Spleen (tissue), 11 donors: ENCODE results near the gene GPD1L. TPM values are rescaled to one million over a fixed set of nuclear protein-coding genes. Genes with fewer than 3 reads are reported as not detected.

Experiments
- DNase-seq: peaks from one replicate; pipeline ENCODE4 v3.0.0-alpha.2; 2020
- H3K27ac ChIP-seq, 8 donors: fragments of 200-600 bp; sonication (generic) in 7 of 8; 1 replicate in 4 of 8; 2 replicates in 4 of 8; pipeline versions ENCODE4 v1.5.0 to v1.8.0; 2016 to 2021; ENCODE audit warnings: inconsistent platforms in 4 of 8, mild to moderate bottlenecking in 4 of 8, moderate library complexity in 1 of 8
- H3K27me3 ChIP-seq, 7 donors: fragments of 200-600 bp; sonication (generic) in 6 of 7; replicated peaks in 1 of 7; 1 replicate in 4 of 7; 2 replicates in 3 of 7; pipeline versions ENCODE4 v1.5.0 to v1.8.0; 2016 to 2021; ENCODE audit warnings: inconsistent platforms in 3 of 7, mild to moderate bottlenecking in 1 of 7
- H3K36me3 ChIP-seq, 6 donors: fragments of 200-600 bp; sonication (generic) in 5 of 6; 1 replicate in 4 of 6; 2 replicates in 2 of 6; pipeline versions ENCODE4 v1.5.0 to v1.8.0; 2016 to 2021; ENCODE audit warnings: inconsistent platforms in 2 of 6
- H3K4me1 ChIP-seq, 6 donors: fragments of 200-600 bp; sonication (generic) in 5 of 6; 1 replicate in 3 of 6; 2 replicates in 3 of 6; pipeline versions ENCODE4 v1.5.0 to v1.8.0; 2016 to 2021; ENCODE audit warnings: inconsistent platforms in 3 of 6
- H3K4me3 ChIP-seq, 8 donors: fragments of 200-600 bp; sonication (generic) in 7 of 8; 1 replicate in 4 of 8; 2 replicates in 4 of 8; pipeline versions ENCODE4 v1.5.0 to v1.8.0; 2016 to 2021; ENCODE audit warnings: inconsistent platforms in 4 of 8, mild to moderate bottlenecking in 4 of 8, moderate library complexity in 2 of 8
- H3K9me3 ChIP-seq, 8 donors: fragments of 200-600 bp; sonication (generic) in 7 of 8; 1 replicate in 4 of 8; 2 replicates in 4 of 8; pipeline versions ENCODE4 v1.5.0 to v1.8.0; 2016 to 2021; ENCODE audit warnings: inconsistent platforms in 4 of 8
- CTCF ChIP-seq, 11 experiments: fragments of 200-600 bp in 7 of 11; fragments of 450-650 bp in 4 of 11; sonication (generic) in 4 of 11; IDR thresholded peaks in 8 of 11; conservative IDR thresholded peaks in 3 of 11; 1 replicate in 7 of 11; 2 replicates in 4 of 11; pipeline versions ENCODE4 v1.4.0 to v1.8.0; 2016 to 2021; ENCODE audit warnings: antibody characterized with exemption in 11 of 11, inconsistent platforms in 4 of 11, mild to moderate bottlenecking in 1 of 11
- POLR2A ChIP-seq, 3 donors: fragments of 450-650 bp; IDR thresholded peaks; one replicate each; pipeline ENCODE4 v1.5.1; 2017; ENCODE audit warnings: antibody characterized with exemption in 3 of 3, mild to moderate bottlenecking in 1 of 3
- POLR2AphosphoS5 ChIP-seq, 3 donors: sonication (generic); formaldehyde crosslinking; IDR thresholded peaks; one replicate each; pipeline ENCODE4 v1.5.1; 2017; ENCODE audit warnings: antibody characterized with exemption in 3 of 3
- WGBS, 5 donors: extraction: QIAGEN DNeasy Blood & Tissue Kit in 3 of 5; methylation state at CpG; one replicate each; pipeline versions ENCODE4 v1.1.5 to v1.1.7; 2013 to 2018; 5-methylcytosine and 5-hydroxymethylcytosine counted together
- intact Hi-C: fragments of 100-400 bp; cut with DNase I; formaldehyde crosslinking; loops from one replicate; pipeline ENCODE4 v1.15.0; 2023; ENCODE audit warnings: low total_unique reads
- polyA plus RNA-seq, 3 donors: library from polyadenylated mRNA; stranded (reverse); fragments of 200-250 nt; gene quantifications; one replicate each; pipeline ENCODE4 v1.2.1, GENCODE V29; 2013
- total RNA-seq, 7 donors: library from RNA; depleted of rRNA in 3 of 7; stranded (reverse); fragments of >200 nt in 3 of 7; fragmentation: NEBNext Ultra II Directional in 4 of 7; extraction: Animal tissue kit (Norgen Biotek cat#: 25700) in 4 of 7; gene quantifications; one replicate each; pipeline versions ENCODE4 v1.1.0 to v1.2.1, GENCODE V29; 2016 to 2021
- donor health status: healthy with polysubstance abuse.
- donor health status: DM: no; HTN: no; CAD: no; lungs with moderate emphysema.
- donor health status: DM: no; HTN: no; CAD: no.
- donor health status: Bipolar disorder and iron deficiency.
- donor health status: healthy.
- donor health status: DM: no; HTN: no; CAD: no.
- donor health status: DM: yes; HTN: yes; CAD: no.

GPD1L gene
- total and polyA plus RNA-seq, 10 donors: 6.2 to 38.9 (median 25.1) TPM

GRCh38 chr3:32147933-32148332, 41.5 kb downstream of the GPD1L start:
- 87 to 91% (median 90%) methylated on average over 3 of the region's 3 CpGs for WGBS, 5 donors
- H3K27me3 ChIP-seq: no peaks in the 10 kb centered on the region
- intact Hi-C loops: no loop called here
- H3K4me3 ChIP-seq: no peak overlapping the region
- H3K36me3 ChIP-seq: peaks cover 3 to 75% (median 31%) of the 10 kb centered on the region in 6 donors
- H3K4me1 ChIP-seq: peaks cover 0 to 36% (median 11%) of the 10 kb centered on the region in 6 donors
- no peak for DNase-seq
- no peak overlapping the region for H3K27ac ChIP-seq
- TF ChIP-seq POLR2A (IDR thresholded peaks at IDR 0.05) (no peak), CTCF (IDR thresholded peaks at IDR 0.05 in 8 of 11, conservative IDR thresholded peaks at IDR 0.05 in 3 of 11) (no peak), POLR2AphosphoS5 (IDR thresholded peaks at IDR 0.05) (no peak)
- H3K9me3 ChIP-seq: no peaks in the 10 kb centered on the region

- Histone ChIP-seq H3K9me3 (no peaks in the 10 kb centered on the region), H3K27ac (no peak overlapping the region), H3K27me3 (no peaks in the 10 kb centered on the region), H3K4me1 (peaks cover 0 to 36% (median 11%) of the 10 kb centered on the region in 6 donors), H3K36me3 (peaks cover 3 to 75% (median 32%) of the 10 kb centered on the region in 6 donors), H3K4me3 (no peak overlapping the region)
- TF ChIP-seq CTCF (IDR thresholded peaks at IDR 0.05 in 8 of 11, conservative IDR thresholded peaks at IDR 0.05 in 3 of 11): no peak
- no peak for TF ChIP-seq POLR2A (IDR thresholded peaks at IDR 0.05)
- TF ChIP-seq POLR2AphosphoS5 (IDR thresholded peaks at IDR 0.05): no peak
- intact Hi-C loops: no loop called here
- 81 to 94% (median 89%) methylated on average over 5 of the region's 5 CpGs for WGBS, 5 donors
- DNase-seq: no peak
These were observed 41.9 kb downstream of the GPD1L start for GRCh38 chr3:32148351-32148750.

- peaks cover 3 to 99% (median 40%) of the 10 kb centered on the region in 6 donors for H3K36me3 ChIP-seq
- H3K27ac ChIP-seq: no peak overlapping the region
- 94 to 98% (median 97%) methylated on average over 12 of the region's 12 CpGs for WGBS, 5 donors
- H3K27me3 ChIP-seq: no peaks in the 10 kb centered on the region
- no peaks in the 10 kb centered on the region for H3K4me1 ChIP-seq
- no peak overlapping the region for H3K4me3 ChIP-seq
- no peak for TF ChIP-seq POLR2AphosphoS5 (IDR thresholded peaks at IDR 0.05)
- TF ChIP-seq POLR2A (IDR thresholded peaks at IDR 0.05): no peak
- TF ChIP-seq CTCF (IDR thresholded peaks at IDR 0.05 in 8 of 11, conservative IDR thresholded peaks at IDR 0.05 in 3 of 11): no peak
- H3K9me3 ChIP-seq: no peaks in the 10 kb centered on the region
- no peak for DNase-seq
- intact Hi-C loops: no loop called here
These were observed 47.2 kb downstream of the GPD1L start for GRCh38 chr3:32153414-32154204.

- WGBS, 5 donors: 74 to 95% (median 82%) methylated on average over 3 of the region's 3 CpGs
These were observed 47.8 kb downstream of the GPD1L start for GRCh38 chr3:32154205-32154579.

More at GRCh38 chr3:32154205-32154579, 47.8 kb downstream of the GPD1L start:
- Histone ChIP-seq H3K27me3 (no peaks in the 10 kb centered on the region), H3K4me3 (no peak overlapping the region), H3K4me1 (no peaks in the 10 kb centered on the region), H3K27ac (no peak overlapping the region), H3K36me3 (peaks cover 3 to 99% (median 42%) of the 10 kb centered on the region in 6 donors), H3K9me3 (no peaks in the 10 kb centered on the region)
- intact Hi-C loops: no loop called here
- no peak for TF ChIP-seq POLR2A (IDR thresholded peaks at IDR 0.05)
- TF ChIP-seq POLR2AphosphoS5 (IDR thresholded peaks at IDR 0.05): no peak
- TF ChIP-seq CTCF (IDR thresholded peaks at IDR 0.05 in 8 of 11, conservative IDR thresholded peaks at IDR 0.05 in 3 of 11): no peak
- DNase-seq: no peak
